Stimulated activated CD8-positive, alpha-beta memory T cell treated with anti-CD3 and anti-CD28 coated beads, Interleukin-4, amount 100 ng/mL, for 1 hour (primary cell): ENCODE results near the gene JMJD6.
A peak's percentile ranks its signal among the peaks of the same experiment; 100 is the strongest.
"Not testable (repeated sequence)": the region's sequence is repeated elsewhere in the genome, so short reads cannot be mapped to it uniquely, and the experiment has no call there.

Experiments used
- DNase-seq, 2 donors: peaks; one replicate each; pipeline ENCODE4 v3.0.0-alpha.2; 2020; ENCODE audit warnings: low read depth in 2 of 2, low spot score in 1 of 2

JMJD6 gene

DNA sequence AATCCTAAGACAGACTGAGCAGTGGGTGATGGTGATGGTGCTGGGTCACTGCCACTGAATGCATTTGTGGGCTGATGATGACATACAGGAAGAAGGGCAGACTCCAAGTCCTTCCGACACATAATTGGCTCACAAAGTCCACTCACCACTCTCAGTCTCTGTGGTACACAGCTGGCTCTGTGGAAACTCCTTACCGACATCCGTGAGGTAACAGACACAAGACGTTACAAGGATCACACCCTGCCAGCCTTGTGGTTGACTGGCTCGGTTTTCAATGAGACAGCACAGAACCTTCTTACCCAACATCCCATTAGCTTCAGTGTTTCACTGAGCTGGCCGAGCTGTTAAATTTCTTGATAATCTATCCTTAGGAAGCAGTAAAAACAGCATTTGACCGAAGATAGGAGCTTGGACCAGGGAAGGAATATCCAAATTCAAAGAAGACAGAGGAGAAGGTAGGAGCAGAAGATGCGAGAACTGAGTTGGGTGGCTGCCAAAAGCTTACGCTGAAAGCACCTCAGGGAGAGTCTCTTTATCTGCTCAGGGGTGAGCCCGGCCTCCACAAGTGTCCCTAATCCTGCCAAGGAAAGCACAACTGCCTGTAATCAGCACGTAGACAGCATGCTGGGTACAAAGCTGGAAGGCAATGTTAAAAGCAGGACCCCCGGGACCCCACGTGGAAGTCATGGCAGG lies 10.1 kb downstream of the JMJD6 start:
- DNase-seq: peak in 1 of 2 donors; percentile 52

- DNase-seq: no peak
Observed at GRCh38 chr17:76715496-76715830, 10.9 kb downstream of the JMJD6 start.

GRCh38 chr17:76714822-76715495 lies 11.4 kb downstream of the JMJD6 start:
- DNase-seq: peak; percentile 66 to 79

- no peak for DNase-seq
Observed at GRCh38 chr17:76714336-76714735, 12.1 kb downstream of the JMJD6 start.

- no peak for DNase-seq
Observed at GRCh38 chr17:76713765-76714164, 12.6 kb downstream of the JMJD6 start.

DNA sequence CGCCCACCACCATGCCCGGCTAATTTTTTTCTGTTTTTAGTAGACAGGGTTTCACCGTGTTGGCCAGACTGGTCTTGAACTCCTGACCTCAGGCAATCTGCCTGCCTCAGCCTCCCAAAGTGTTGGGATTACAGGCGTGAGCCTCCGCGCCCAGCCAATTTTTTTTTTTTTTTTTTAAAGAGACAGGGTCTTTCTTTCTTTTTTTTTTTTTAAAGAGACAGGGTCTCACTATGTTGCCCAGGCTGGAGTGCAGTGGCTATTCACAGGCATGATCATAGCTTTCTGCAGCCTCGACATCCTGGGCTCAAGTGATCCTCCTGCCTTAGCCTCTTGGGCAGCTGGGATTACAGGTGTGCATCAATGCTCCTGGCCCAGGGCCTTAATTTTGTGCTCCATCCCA lies 14.1 kb downstream of the JMJD6 start:
- not testable (repeated sequence) for DNase-seq

DNA sequence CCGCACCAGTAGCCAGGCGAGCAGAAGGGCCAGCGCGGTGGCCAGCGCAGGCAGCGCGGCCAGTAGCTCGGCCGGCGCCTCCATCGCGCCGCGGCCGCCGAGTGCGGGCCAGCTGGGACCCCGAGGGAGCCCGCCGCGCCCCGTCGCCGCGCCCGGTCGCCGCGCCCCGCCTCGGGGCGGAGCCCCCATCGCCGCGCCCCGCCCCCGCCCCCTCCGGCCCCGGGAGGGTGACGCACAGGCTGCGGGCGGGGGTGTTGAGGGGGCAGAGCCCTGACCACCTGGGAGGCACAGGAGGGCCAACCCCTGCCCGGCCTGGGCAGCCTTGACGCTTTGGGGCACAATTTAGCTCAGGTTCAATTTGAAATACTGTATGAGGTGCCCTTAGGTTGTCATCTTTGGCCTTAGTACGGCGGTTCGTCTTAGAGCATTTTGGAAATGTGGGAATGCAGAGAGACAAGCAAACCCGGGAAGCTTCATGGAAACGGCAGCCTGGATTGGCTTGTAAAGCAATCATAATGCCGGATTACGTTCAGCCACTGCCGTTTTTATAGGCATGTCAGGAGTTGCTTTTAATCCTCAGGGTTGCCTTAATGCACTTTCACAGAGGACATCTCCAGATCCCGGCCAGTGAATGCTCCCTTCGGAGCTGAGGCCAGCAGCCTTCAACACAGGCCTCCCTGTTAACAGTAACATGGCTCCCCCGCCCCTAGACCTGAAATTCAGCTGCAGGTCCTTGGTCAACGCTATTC lies 15.4 kb downstream of the JMJD6 start, which contains the start of gene MXRA7:
Gene MXRA7, minus strand, starts transcription at position 103 of the 749 bp plus-strand sequence. Its CDS starts 19 bp downstream, at position 84.
- DNase-seq: peak in 1 of 2 donors; percentile 21

GRCh38 chr17:76709951-76710862 lies 16.2 kb downstream of the JMJD6 start:
- not testable (repeated sequence) for DNase-seq

GRCh38 chr17:76709077-76709950 lies 17.1 kb downstream of the JMJD6 start:
- DNase-seq: no peak

DNA sequence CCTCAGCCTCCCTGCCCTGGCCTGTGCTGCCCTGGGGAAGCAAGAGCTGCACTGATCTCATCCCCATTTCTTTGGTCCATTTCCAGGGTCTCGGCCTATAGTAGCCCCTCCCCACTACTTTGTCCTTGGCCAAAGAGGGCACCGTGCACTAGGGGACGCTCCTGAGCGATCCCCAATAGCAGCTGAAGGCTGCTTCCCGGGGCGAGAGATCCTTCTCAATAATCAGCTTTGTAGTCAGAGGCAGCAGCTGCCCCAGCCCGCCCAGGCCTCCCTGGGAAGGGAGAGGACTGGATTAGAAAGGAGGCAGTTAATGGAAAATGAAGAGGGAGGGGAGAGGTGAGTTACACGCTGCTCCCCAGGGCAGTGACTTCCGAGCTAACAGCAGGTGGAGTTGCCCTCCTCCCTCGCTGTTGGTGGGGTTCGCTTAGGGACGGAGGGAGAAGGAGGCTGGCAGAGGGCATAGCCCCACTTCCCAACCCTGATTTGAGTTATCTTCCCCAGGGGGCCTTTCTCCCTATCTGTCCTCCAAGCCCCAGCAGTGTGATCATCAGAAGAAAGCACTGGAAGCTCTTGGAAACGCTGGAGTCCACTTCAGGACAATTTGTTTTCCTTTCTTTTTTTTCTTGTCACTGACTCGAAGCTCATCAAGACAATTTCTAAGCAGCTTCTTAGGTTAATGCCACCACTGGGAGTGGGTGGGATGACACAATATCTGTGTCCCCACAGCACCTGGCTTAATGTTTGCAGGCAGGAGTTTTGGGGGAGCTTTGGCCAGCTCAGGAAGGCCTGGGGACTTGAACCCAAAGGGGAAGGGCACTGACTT lies 18.2 kb downstream of the JMJD6 start:
- DNase-seq: no peak

DNA sequence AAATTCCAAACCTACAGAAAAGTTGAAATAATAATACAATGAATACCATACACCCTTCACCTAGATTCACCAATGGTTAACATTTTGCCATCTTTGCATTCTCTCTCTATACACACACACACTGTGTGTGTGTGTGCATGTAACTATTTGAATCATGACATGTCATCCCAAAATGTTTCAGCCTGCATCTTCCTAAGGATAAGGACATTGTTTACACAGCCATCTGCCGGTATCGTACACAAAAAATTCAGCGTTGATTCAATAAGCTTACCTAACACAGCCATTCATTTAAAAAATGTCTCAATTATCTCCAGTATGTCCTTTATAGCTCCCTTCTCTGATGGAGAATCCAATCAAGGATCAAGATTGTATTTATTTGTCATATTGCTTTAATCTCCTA lies 19.6 kb downstream of the JMJD6 start:
- DNase-seq: no peak

GRCh38 chr17:76704805-76705204 lies 21.6 kb downstream of the JMJD6 start:
- no peak for DNase-seq

- DNase-seq: no peak
Observed at GRCh38 chr17:76702941-76703637, 23.3 kb downstream of the JMJD6 start.

GRCh38 chr17:76702076-76702475 lies 24.3 kb downstream of the JMJD6 start:
- DNase-seq: no peak

DNA sequence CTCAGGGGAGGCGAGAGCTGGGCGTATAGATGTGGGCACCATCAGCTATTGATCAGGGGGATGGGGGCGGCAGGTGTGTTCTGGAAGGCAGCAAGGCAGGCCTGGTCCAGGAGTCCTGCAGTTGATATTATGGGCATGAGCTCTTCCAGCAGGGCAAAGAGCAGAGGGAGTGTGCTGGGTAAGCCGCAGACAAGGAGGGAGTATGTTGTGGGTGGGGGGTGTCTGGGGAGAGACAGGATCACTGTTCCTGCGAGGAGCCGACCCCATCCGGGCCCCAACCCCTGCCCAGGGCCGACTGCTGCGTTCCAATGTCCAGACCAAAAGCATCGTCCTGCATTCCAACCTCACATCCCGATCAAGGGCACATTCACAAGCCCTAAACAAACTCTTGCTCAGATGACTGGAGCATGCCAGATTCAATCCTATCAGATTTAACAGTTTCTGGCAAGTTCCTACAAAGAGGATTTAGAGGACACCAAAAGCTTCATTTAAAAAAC lies 24.9 kb downstream of the JMJD6 start:
- DNase-seq: no peak

DNA sequence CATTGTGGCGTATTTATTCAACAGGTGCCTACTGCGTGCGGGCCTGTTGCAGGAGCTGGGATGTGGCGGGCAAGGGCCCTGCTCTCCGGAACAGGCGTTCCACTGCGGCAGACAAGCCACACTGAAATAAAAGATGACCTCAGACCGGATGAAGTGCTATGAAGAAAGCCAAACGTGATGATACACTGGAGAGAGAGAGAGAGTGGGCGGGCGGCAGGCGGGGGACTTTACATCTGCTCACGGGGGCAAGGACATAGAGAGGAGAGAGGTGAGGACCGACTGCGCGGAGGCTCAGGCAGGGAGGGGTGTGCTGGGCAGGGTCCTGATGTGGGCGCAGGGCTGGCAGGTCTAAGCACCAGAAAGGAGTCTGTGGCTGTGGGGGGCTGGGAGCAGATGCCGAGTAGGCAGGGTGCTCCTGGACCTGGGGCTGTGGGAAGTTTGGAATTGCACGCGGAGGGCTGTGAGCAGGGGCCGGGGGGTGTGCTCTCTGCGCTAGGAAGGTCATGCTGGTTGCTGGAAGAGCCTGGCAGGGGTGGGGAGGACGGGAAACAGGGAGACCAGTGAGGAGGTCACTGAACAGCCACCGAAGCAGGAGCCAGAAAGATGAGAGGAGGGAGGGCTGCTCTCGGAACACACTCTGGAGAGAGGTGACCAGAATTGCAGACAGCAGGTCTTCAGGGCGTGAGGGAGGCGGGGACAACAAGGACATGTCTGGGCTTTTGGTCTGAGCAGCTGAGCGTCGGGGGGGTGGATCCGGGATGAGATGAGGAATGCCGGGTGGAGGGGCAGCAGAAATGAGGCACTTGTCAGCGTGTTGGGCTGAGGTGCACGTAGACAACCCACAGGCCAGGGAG lies 25.6 kb downstream of the JMJD6 start:
- no peak for DNase-seq

DNA sequence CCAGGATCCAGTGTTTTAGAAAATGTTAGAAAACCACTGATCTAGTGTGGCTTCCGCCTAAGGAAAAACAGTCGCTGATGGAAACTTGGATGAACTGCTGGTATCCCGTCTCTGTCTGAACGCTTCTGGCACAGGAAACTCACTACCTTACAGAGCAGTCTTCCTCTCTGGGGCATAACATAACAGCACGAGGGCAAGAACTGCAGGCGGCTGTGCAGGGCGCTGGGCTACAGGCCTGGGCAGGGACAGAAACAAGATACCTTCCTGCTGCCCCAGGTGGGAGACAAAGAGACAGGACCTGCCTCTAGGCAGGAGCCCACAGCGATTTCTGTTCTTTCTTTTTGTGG lies 26.2 kb downstream of the JMJD6 start:
- DNase-seq: no peak
